ENCODE measurements around the gene THEMIS. TPM values are rescaled to one million over a fixed set of nuclear protein-coding genes. Genes with fewer than 3 reads are reported as not detected.

THEMIS gene
- total RNA-seq, 4 donors from 2014 or later = 1.1 to 6.0 (median 3.9) TPM

GRCh38 chr6:127902933-127903332 lies 2.1 kb upstream of the THEMIS start:
- 88 to 90% methylated on average over 8 of the region's 8 CpGs for WGBS, 2 donors (ENCODE audit: low coverage in 1 of 2)
- intact Hi-C loops (cut with DNase I; ENCODE audit: low total_unique reads) = no loop called here
- Histone ChIP-seq H3K4me1 (no peaks in the 10 kb centered on the region), H3K4me3 (no peak overlapping the region), H3K27me3 (no peaks in the 10 kb centered on the region), H3K27ac (no peak overlapping the region), H3K9me3 (no peaks in the 10 kb centered on the region), H3K36me3 (no peaks in the 10 kb centered on the region)
- no peak for DNase-seq
- in situ Hi-C loops (cut with MboI; ENCODE audit: low pct_ligation_motif_present in 1 of 4, low pct_unique_long_range_greater_than_20kb in 1 of 4, low sequenced_read_pairs in 3 of 4) = no loop called here
- TF ChIP-seq POLR2AphosphoS5 (IDR thresholded peaks at IDR 0.05) (no peak), EP300 (IDR thresholded peaks at IDR 0.05; ENCODE audit: low read depth) (no peak), POLR2A (IDR thresholded peaks at IDR 0.05) (no peak), CTCF (IDR thresholded peaks at IDR 0.05) (no peak)

- in situ Hi-C loops (cut with MboI; ENCODE audit: low pct_ligation_motif_present in 1 of 4, low pct_unique_long_range_greater_than_20kb in 1 of 4, low sequenced_read_pairs in 3 of 4) = no loop called here
- H3K27ac ChIP-seq = no peak overlapping the region
- H3K36me3 ChIP-seq = no peaks in the 10 kb centered on the region
- H3K9me3 ChIP-seq = no peaks in the 10 kb centered on the region
- WGBS, 2 donors (ENCODE audit: low coverage in 1 of 2) = 56 to 78% methylated on average over 2 of the region's 2 CpGs
- H3K4me1 ChIP-seq = no peaks in the 10 kb centered on the region
- no peak overlapping the region for H3K4me3 ChIP-seq
- TF ChIP-seq CTCF (IDR thresholded peaks at IDR 0.05) = no peak
- TF ChIP-seq EP300 (IDR thresholded peaks at IDR 0.05; ENCODE audit: low read depth) = no peak
- no peak for TF ChIP-seq POLR2AphosphoS5 (IDR thresholded peaks at IDR 0.05)
- TF ChIP-seq POLR2A (IDR thresholded peaks at IDR 0.05) = no peak
- no peaks in the 10 kb centered on the region for H3K27me3 ChIP-seq
- DNase-seq = no peak
- intact Hi-C loops (cut with DNase I; ENCODE audit: low total_unique reads) = no loop called here
Measured at GRCh38 chr6:127897484-127897883, 3.4 kb downstream of the THEMIS start.

- no peaks in the 10 kb centered on the region for H3K4me1 ChIP-seq
- no peak for TF ChIP-seq EP300 (IDR thresholded peaks at IDR 0.05; ENCODE audit: low read depth)
- no peak overlapping the region for H3K27ac ChIP-seq
- 51 to 55% methylated on average over 1 of the region's 1 CpG for whole genome bisulfite sequencing, 2 donors (ENCODE audit: low coverage in 1 of 2)
- H3K4me3 ChIP-seq = no peak overlapping the region
- no peaks in the 10 kb centered on the region for H3K36me3 ChIP-seq
- no peaks in the 10 kb centered on the region for H3K9me3 ChIP-seq
- intact Hi-C loops (cut with DNase I; ENCODE audit: low total_unique reads) (no loop called here), in situ Hi-C loops (cut with MboI; ENCODE audit: low pct_ligation_motif_present in 1 of 4, low pct_unique_long_range_greater_than_20kb in 1 of 4, low sequenced_read_pairs in 3 of 4) (no loop called here)
- DNase-seq = no peak
- no peaks in the 10 kb centered on the region for H3K27me3 ChIP-seq
Measured at GRCh38 chr6:127894051-127894450, 6.8 kb downstream of the THEMIS start.

- no peaks in the 10 kb centered on the region for H3K36me3 ChIP-seq
- no peak overlapping the region for H3K4me3 ChIP-seq
- no peaks in the 10 kb centered on the region for H3K4me1 ChIP-seq
- no peak overlapping the region for H3K27ac ChIP-seq
- no peak for DNase-seq
- in situ Hi-C loops (cut with MboI; ENCODE audit: low pct_ligation_motif_present in 1 of 4, low pct_unique_long_range_greater_than_20kb in 1 of 4, low sequenced_read_pairs in 3 of 4) (no loop called here), intact Hi-C loops (cut with DNase I; ENCODE audit: low total_unique reads) (no loop called here)
- no peaks in the 10 kb centered on the region for H3K27me3 ChIP-seq
- TF ChIP-seq CTCF (IDR thresholded peaks at IDR 0.05) = no peak
- no peak for TF ChIP-seq POLR2A (IDR thresholded peaks at IDR 0.05)
- H3K9me3 ChIP-seq = no peaks in the 10 kb centered on the region
- 68 to 82% methylated on average over 6 of the region's 6 CpGs for WGBS, 2 donors (ENCODE audit: low coverage in 1 of 2)
Measured at GRCh38 chr6:127893541-127893940, 7.3 kb downstream of the THEMIS start.

- Histone ChIP-seq H3K4me3 (no peak overlapping the region), H3K27me3 (no peaks in the 10 kb centered on the region), H3K36me3 (no peaks in the 10 kb centered on the region), H3K9me3 (no peaks in the 10 kb centered on the region), H3K27ac (no peak overlapping the region), H3K4me1 (no peaks in the 10 kb centered on the region)
- no peak for DNase-seq
- intact Hi-C loops (cut with DNase I; ENCODE audit: low total_unique reads) = no loop called here
- in situ Hi-C loops (cut with MboI; ENCODE audit: low pct_ligation_motif_present in 1 of 4, low pct_unique_long_range_greater_than_20kb in 1 of 4, low sequenced_read_pairs in 3 of 4) = no loop called here
- WGBS, 2 donors (ENCODE audit: low coverage in 1 of 2) = 77 to 88% methylated on average over 3 of the region's 3 CpGs
- TF ChIP-seq POLR2A (IDR thresholded peaks at IDR 0.05) (no peak), EP300 (IDR thresholded peaks at IDR 0.05; ENCODE audit: low read depth) (no peak), CTCF (IDR thresholded peaks at IDR 0.05) (no peak), POLR2AphosphoS5 (IDR thresholded peaks at IDR 0.05) (no peak)
Measured at GRCh38 chr6:127891731-127892326, 9.0 kb downstream of the THEMIS start.
